ENCODE results near the gene HSF5. TPM values are rescaled to one million over a fixed set of nuclear protein-coding genes. Genes with fewer than 3 reads are reported as not detected.
"Not testable (repeated sequence)": the region's sequence is repeated elsewhere in the genome, so short reads cannot be mapped to it uniquely, and the experiment has no call there.

The HSF5 gene
- total RNA-seq, 1 experiment from 2014 or later: not detected

DNA sequence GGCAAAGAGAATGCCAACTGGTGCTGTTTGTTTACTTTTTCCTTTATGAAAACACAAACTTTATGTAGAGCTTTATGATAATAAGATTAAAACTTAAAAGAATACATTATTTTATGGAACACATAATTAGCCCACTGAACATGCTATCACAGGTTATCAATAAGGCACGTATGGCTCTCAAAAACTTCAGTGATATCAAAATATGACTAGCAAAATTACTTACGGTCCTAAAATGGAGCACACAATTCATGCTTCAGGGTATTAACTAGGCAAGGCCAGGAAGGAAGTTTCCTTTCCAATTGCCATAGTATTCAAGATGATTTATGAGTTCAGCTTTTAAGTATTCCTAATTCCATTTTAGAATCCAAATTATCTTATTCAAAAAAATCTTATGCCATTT is 74.5 kb downstream of the HSF5 start:
- peak; percentile 62 for DNase-seq (ENCODE audit: low spot score)

DNA sequence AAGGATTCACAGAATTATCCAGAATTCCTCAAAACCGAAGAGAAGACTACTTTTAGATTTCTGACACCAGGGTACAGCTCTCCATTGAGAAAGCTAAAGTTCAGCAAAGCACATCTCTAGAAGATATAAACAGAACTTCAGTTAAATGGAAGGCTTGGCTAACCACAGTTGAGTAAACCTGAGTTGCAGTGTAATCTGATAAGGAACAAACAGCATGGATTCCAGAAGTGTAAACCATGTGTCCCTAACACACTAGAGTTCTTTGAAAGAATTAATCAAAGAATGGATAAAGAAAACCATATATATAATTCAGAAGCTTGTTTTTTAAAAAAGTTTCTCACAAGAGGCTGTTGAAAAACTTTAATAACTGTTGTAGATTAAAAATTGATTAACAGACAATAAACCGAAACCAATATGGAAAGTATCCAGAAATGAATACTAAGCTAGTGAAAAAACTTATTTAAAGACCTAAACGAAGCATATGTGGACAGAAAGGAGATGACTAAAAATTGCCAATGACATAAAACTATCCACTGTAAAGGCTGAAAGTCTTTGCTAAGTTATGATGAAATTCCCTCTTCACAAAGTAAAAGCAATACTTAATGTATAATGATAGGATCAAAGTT is 75.1 kb downstream of the HSF5 start:
- DNase-seq (ENCODE audit: low spot score): peak; percentile 73

DNA sequence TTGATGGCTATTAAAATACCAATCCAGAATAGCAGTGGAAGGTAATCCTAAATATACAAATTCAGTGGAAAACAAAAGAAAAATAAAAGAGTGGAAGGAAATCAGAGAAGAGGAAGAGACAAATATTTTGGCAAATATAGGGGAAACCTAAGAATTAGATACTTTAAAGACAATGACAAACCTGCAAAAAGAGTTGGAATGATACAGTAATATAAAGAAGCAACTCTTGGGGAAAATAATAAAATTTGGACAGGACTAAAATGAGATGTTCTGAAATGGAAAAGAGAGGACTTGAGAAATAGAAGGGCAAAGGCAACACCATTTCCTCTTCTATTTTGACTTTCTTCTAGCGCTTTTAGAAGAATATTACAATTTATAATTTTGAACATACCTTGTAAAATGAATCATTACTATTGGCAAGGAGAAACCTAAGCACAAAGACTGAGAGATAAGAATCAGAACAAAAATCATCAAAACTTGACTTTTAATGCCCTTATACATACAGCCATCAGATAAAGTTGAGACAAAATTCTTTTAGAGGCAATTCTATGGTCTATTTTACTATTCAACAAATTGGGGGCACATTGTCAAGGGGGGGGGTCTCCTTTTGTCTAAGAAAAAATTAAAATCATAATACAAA is 76.0 kb downstream of the HSF5 start:
- peak; percentile 51 for DNase-seq (ENCODE audit: low spot score)

DNA sequence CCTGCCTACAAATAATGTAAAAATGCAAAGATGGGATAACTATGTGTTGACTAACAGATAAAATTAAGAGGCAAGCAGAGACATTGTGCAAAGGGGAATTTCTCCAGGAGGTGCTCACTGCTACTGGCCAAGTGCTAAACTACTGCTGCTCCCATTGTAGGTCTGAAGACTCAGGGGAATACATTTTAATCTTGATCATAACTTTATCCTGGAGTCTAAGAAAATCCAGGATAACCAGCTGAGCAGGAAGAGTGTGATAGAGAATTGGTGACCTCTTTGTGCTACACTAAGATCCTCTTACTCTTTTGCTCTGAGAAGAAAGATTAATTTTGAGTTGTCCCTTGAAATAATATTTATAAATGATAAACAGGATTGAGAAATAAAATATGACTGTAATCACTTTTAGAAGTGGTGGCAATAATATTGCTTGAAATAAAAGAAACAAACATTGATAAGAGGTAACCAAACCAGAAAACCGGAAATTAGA is 76.8 kb downstream of the HSF5 start:
- DNase-seq (ENCODE audit: low spot score): peak; percentile 61

DNA sequence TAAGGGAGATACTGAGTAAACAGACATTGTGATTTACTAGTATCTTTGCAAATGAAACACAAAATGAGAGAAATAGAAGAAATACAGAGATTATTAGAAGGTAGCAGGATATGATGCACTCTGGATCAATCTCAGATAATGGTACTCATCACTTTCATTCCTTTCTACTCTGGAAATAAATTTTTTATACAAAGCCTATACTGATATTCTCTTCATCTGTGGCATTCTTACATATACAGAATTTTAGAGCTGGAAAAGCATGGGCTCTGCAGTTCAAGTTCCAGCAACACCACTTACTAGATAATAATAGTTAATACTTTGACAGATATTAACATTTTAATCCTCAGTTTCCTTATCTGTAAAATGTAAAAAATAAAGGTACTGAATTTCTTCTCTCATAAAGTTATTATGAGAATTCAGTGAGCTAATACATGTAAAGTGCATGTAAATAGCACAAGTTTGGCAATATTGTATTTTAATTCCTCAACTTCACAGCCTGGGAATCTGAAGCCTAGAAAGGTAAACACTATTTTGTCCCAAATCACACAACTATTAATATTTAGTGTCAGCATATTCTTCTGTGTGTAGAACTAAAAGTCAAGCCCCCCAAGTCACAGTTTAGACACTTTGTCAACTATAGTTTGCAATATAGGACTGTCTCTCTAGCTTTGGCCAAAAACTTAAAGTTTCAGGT is 77.3 kb downstream of the HSF5 start:
- no peak for DNase-seq (ENCODE audit: low spot score)

DNA sequence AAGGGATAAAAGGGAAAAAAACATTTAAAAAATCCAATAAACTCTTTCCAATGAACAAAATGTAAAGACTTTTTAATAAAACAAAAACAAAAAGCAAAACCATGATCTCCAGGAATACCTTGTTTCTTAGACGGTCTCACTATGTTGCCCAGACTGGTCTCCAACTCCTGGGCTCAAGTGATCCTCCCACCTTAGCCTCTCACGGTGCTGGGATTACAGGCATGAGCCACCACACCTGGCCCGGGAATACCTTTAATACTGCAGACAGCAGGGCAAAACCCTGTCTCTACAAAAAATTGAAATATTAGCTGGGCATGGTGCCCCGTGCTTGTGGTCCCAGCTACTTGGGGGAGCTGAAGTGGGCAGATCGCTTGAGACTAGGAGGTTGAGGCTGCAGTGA is 78.8 kb downstream of the HSF5 start:
- no peak for DNase-seq (ENCODE audit: low spot score)

DNA sequence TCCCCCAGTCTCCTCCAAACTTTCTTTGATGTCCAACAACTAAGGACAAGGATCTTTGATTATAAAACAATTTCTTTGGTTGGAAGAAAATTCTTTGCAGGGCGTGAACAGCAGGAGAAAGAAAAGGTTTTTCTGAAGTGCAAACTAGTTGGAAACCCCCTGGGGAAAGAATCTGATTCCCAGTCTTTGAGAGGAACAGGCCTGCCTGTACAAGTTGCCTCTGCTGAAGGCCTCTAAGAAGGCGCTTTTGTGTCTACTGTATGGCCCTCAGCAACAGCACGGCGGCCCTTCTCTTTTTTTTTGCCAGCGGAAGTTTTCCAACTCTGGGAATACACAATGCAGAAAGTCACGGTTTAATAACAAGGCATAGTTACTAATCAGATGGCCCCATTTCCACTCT is 84.9 kb downstream of the HSF5 start:
- peak; percentile 42 for DNase-seq (ENCODE audit: low spot score)

DNA sequence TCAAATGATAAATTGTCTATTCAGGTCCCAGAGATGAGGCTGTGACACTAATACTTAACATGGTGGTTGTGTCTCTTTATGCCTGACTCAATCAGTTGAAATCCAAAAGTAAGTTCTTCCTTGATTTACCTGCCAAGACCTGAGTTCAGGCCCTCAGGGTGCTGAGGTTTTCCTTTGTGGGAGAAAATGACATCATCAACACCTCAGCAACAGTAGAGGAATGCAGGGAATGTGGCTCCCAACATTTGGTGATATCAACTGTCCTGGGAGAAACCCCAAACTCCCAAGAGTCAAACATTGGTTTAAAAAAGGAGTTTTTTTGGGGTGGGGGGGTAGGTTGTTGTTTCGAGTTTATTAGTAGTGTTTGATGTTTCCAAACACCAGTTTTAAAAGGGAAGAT is 85.5 kb downstream of the HSF5 start:
- peak; percentile 33 for DNase-seq (ENCODE audit: low spot score)

DNA sequence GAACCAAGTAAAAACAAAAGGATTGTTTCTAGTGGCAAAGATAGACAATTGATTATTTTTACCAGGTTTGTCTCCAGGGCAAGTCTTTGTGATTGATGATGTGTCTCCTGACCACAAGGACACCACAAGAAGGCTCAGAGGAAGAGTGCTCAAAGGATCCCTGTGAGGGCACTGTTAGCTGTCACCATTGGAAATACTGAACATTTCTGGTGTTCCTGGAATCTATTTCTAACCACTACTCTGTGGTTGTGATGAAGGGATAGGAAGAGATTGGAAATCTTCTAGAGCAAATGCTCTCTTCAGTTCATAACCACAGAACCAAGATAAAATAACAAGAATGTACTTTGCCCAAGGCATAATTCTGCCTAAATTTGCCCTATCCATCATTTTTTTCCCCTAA is 86.2 kb downstream of the HSF5 start:
- DNase-seq (ENCODE audit: low spot score): peak; percentile 54

DNA sequence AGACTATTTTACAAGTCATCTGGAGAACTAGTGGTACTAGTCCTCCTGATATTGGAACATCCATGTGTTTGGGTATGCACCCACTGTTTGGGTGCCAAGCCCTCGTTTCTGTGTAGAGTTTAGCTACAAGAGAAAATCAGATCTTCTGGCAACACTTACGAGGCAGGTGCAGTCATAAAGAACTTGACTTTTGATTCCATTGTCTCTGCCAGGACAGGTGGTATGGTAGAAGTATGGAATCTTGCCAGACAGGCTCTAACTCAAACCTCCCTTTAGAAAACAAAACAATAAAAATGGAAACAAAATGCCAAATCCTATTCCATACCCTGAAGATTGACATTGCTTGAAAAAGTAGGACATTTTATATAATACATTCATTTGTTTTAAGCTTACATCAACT is 86.9 kb downstream of the HSF5 start:
- peak; percentile 81 for DNase-seq (ENCODE audit: low spot score)

DNA sequence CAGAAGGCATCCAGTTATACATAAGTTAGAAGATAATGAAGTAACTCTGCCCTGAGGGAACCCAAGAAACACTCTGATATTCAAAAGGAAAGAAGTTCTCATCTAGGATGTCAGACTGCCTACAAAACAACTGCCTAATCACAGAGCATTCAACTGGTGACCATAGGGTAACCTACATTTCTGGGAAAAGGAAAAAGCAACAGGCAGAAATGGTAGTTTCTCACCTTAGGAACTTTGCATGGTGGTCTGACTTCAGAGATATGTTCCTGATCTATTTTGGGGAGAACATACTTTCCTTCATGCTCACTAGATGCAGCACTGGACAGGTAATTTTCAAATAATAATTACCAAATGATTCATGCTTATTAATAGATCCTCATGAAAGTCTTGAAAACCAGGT is 87.4 kb downstream of the HSF5 start:
- DNase-seq (ENCODE audit: low spot score): no peak

DNA sequence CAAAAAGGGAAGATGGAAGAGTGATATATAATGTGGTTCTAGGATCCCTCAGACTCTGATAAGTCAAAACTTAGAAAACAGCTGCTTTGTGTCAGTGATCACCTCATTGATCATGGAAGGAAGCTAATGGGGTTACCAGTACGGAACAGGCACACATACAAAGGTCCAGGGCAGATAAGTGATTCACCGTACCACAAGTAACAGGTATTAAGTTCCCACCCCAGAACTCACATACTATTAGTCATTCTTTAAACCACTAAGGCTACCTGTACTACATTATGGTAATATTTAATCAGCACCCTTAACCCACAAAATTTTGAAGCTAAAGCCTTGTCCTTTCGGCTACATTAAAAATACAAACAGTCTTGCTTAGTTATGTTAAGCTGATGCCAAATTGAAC is 88.2 kb downstream of the HSF5 start:
- DNase-seq (ENCODE audit: low spot score): no peak

DNA sequence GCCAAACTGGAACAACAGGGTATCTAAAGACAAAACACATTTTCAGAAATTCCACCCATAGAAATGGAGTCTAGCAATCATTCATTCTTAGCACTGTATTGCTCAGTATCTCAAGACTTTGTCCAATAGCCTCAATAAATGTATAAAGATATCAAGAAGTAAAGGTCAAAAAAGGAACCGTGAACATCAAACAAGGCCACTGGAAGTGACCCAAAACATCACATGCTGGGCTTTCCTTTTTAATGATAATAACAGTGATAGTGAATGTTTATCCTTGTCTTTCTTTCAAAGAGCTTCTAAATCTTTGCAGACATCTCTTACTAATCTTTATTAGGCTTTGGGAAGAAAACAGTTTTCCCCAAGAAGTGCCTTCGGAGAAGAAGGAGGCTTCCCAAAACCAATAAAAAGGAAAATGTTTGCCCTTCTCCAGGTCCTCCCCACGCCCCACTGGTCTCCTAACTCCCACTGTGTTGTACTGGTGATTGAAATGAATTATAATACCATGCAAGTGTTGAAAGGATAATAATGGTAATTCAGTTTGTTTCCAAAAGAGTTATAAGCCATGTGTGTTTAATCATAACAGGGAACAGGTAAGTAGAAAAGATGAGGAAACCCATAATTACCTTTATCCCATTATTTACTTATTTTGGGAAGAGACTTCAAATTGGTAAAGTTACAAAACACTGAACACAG is 89.5 kb downstream of the HSF5 start:
- peak; percentile 31 for DNase-seq (ENCODE audit: low spot score)

DNA sequence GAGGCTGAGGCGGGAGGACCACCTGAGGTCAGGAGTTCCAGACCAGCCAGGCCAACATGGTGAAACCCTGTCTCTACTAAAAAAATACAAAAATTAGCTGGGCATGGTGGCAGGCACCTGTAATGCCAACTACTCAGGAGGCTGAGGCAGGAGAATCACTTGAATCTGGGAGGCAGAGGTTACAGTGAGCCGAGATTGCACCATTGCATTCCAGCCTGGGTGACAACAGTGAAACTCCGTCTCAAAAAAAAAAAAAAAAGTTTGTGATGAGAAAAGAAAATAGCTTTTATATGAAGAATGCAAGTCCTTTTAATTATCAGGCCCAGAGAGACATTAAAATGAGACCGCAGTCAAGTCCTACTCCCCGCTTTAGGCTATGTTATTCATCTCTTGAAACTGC is 90.8 kb downstream of the HSF5 start:
- DNase-seq (ENCODE audit: low spot score): not testable (repeated sequence)

DNA sequence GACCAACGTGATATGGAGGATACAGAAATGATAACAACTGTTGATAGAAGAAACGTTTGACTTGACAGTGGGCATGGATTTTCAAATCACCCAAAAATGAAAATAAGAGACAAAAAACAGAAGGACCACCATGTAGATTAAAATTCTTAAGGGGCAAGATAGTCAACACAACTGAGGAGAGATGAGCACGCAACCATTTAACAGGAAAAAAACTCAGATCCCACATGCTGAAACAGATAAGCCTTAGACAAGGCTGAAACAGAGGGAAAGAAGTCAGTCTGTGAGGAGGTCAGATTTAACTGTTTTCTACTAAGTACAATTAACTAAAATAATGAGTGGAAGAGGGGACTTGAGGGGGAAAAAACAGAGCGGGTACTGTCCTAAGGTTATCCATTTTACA is 92.0 kb downstream of the HSF5 start:
- DNase-seq (ENCODE audit: low spot score): no peak

DNA sequence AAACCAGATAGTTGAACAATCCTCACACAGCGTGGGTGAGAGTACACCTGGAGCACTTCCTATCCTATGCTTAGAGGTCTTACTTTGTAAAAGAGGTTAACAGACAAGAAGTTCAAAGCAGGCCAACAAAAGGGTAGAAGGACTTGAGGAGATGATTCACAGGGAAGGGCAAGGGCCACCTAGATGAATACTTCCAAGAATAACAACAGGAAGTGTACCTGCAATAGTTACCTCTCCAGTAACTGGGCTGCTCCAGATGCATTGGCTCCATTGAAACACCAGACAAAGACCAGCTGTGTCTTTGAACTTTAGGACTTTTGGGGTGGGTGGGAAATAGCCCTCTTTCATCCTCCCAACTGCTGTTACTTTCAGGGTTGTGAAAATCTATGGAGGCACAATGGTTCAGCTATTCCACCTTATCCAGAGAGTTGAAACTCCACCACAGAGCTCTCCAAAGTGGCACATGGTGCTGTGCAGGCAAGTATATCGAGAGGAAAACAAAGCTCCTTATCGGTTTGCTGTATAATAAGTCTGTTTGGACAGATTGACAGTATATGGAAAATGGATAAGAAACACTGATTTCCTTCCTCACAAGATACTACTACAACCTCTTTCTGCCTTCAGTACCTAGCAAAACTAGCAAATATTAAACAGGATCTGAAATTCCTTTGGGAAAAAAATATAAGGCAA is 93.5 kb downstream of the HSF5 start:
- peak; percentile 77 for DNase-seq (ENCODE audit: low spot score)

DNA sequence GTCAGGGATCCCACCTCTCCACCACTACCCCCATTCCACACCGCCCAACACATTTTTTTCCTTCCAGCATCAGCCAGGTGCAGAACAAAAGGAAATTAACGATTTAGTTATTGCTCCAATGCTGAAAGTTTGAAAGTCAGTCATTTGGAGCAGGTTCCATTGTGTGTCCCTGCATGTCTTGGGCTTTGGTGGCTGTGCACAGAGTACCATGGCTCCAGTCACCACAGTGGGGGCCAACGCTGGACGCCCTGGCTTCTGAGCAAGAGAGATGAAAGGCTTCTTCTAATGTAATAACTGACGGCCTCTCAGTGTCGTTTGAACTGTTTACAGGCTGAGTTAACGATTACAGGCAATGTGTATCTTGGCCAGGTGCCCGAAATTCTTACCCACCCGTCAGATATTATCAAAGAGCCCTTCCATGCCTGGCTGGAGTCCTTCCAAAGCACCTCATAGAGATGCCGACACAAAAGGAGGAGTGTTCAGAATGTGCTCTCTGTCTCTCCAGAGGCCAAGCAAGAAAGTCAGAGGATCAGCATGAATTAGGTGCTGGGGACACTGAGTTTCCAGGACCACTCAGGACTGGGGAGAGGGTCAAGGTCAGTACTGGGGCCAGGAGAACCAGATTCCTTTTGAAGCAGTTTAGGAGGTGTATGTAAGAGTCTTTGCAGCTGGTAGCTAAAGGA is 96.8 kb downstream of the HSF5 start:
- peak; percentile 99 for DNase-seq (ENCODE audit: low spot score)

DNA sequence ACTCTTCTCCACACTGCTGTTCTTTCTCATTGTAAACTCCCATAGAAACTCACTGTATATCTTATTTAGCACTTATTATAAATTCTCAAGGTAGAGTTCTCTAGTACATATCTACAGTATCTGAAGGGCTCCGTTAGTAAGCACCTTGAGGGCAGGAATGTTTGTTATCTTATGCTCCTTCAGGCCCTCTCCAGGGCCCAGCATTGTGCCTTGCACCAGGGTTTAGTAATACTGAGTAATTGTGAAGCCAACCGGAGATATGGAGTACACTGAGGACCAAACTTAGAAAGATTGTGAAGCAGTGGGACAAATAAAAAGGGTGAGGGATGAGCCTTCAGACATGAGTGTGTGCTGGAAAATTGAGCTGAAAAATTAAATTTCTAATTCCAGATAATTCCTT is 97.3 kb downstream of the HSF5 start:
- DNase-seq (ENCODE audit: low spot score): no peak

DNA sequence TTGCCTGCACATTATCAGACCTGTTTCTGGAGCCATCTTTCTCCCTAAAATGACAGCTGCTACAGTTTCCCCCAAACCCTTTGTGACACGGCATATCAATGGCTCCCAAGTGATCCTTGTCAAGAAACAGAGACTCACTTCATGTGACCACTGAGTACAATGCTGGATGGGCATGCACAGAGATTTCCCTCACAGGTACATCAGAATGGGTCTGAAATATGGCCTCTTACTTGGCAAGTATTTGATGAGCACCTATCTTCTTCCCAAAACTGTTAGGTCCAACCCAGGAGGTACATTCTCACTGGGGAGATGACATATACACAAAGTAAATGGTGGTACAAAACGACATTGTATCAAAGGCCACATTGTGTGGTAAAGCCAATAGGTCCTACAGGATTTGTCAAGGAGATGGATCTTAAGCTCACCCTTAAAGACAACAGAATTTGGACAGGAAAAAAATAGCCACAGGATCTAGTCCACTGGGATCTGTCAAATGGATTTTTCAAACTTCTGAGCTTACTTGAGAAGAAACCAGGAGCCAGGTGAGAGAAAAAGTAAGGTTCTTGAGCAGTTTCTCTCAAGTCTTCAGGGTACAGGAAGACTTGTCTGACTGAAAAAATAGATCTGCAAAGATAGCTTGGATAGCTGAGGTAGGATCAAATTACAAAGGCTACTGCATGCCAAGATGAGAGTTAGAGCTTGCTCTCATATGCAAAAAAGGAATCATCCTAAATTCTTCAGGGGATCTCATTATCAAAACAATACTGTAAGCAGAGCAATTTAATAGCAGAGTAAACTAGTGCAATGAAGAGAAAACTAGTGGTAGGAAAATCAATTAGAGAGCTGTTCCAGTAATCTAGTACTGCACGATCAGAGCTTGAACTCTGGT is 99.7 kb downstream of the HSF5 start:
- peak; percentile 53 for DNase-seq (ENCODE audit: low spot score)

DNA sequence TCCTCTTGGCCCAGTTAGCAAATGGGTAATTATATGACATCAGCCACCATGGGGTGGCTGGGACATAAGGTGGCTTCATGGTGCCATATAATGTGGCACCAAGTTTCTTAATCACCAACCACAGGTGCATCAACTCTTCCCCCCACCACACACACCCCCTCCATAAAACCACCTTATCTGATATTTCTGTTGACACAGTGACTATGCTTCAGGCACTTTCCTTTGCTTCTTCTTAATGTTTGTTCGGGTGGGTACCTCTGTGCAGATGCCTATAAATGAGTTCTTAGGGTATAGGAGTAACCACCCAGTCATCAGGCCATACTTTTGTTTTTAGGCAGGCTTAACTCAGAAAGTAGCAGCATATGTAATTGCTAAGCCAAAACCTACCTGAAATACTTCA is 100.4 kb downstream of the HSF5 start:
- peak; percentile 91 for DNase-seq (ENCODE audit: low spot score)
